Measurements from ENCODE around the gene PTHLH.

Gene PTHLH

DNA sequence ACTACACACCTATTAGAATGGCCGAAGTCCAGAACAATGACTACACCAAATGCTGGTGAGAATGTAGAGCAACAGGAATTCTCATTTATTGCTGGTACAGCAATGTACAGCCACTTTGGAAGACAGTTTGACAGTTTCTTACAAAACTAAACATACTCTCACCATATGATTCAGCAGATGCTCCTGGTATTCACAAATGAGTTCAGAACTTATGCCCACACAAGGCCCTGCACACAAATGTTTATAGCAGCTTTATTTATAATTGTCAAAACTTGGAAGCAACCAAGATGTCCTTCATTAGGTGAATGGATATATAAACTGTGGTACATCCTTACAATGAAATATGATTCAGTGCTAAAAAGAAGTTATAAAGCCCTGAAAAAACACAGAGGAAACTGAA is 38.3 kb downstream of the PTHLH start:
- no peak for DNase-seq

DNA sequence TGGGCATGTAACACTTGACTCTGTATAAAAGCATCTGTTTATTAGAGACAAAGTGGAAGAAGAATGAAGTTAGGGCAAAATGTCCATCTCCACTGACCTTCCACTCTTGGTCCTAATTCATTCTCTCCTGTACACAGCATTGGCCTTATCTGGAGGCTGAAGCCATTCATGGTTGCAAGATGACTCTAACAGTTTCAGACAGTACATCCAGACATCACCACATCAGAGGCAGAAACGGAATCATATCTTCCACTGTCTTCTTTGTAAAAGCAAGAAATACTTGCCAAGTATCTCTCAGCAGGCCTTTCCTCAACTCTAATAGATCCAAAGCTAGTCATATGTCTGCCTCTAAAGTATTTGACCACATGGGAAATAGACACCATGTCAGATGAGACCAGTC is 41.1 kb downstream of the PTHLH start:
- no peak for DNase-seq

DNA sequence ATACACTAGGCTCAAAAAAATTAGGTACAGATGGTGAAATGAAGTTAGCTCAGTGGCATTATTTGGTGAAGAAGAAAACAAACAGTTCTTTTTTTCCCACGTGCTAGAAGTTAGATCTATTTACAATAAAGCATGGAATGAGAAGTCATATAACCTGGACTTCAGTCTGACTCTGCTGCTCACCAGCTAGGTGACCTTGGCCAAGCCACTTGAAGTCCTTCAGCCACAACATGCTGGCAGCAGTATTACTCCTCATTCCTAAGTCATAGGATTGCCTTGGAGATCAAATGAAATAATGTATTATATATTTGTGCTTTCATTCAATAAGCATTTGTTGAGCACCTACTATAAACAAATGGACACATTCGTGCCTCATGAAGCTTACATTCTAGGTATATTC is 45.2 kb downstream of the PTHLH start:
- DNase-seq, result no peak

DNA sequence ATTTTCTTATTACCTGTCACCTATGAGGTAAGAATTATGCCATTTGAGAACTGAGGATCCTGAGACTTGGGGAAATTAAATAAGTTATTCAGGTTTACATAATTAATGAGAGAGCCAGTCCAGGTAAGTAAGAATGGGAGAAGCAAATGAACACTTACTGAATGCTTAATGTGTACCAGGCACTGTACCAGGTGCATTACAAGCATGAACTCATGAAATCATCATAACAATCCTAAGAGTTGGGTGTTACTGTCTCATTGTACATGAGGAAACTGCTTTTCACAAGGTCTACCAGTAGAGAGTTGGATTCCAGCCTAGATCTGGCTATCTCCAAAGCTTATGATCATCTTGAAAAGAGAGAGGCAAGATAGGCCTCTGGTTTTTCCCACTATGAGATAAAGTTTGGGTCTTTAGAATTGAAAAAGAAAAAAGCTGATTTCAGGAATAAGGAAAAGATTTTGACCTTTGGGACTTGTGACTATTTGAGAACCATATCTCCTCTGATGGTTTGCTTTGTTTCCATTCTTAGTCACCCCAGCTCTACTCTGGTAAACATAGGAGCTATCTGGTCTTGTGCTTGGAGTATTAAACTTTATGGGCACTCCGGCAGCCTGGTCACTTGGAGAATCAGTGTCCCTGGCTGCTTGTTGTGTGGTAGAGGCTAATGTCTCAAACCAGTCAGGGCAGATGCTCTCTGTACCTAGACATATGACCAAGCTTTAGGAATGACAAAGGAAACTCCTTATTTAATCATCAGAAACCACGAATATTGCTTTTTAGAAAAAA is 48.0 kb downstream of the PTHLH start:
- DNase-seq, result no peak

GRCh38 chr12:27922531-27923139 is 49.9 kb downstream of the PTHLH start:
- no peak for DNase-seq

- DNase-seq, result no peak
Measured at GRCh38 chr12:27919671-27920235, 52.8 kb downstream of the PTHLH start.

GRCh38 chr12:27915536-27915935 is 57.0 kb downstream of the PTHLH start:
- no peak for DNase-seq

DNA sequence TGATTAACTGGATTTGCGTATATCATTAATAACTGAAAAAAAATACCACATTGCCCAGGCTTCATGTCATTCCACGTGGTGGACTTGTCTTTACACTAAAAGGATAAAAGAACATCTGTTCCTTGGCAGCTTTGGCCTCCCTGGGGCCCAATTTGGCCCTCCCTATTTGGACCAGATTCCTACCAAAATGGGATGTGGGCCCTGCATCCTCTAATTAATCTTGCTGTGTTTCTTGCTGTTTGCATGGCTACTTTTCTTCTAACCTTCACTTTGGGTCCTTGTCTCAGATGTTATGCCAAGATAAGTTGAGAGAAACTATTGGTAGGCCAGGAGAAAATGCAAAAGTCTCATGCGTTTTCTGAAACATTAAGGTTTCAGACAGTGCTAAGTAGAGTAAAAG is 57.5 kb downstream of the PTHLH start:
- no peak for DNase-seq

- no peak for DNase-seq
Measured at GRCh38 chr12:27913999-27914614, 58.4 kb downstream of the PTHLH start.

GRCh38 chr12:27911397-27911796 is 61.1 kb downstream of the PTHLH start:
- no peak for DNase-seq

Data from NCI-H146 (cell line).